AG09319 (cell line): ENCODE results near the gene KHDC3L.

Source experiments
- DNase-seq: peaks from one replicate; pipeline ENCODE4 v3.0.0-alpha.2; 2010; ENCODE audit warnings: low read depth; ENCODE audit errors: extremely low read depth
- CTCF ChIP-seq: IDR thresholded peaks from 2 replicates; pipeline ENCODE4 v1.5.1; 2011; ENCODE audit warnings: low read depth, mild to moderate bottlenecking, inconsistent platforms, low read length, moderate library complexity

KHDC3L gene

GRCh38 chr6:73362869-73363536 is 545 bp downstream of the KHDC3L start:
- no peak for DNase-seq
- TF ChIP-seq CTCF: no peak

GRCh38 chr6:73363537-73363875 is 1.0 kb downstream of the KHDC3L start:
- DNase-seq: no peak
- TF ChIP-seq CTCF: no peak

- TF ChIP-seq CTCF: no peak
- DNase-seq: no peak
Measured at GRCh38 chr6:73364121-73364520, 1.7 kb downstream of the KHDC3L start.

- no peak for TF ChIP-seq CTCF
- no peak for DNase-seq
Measured at GRCh38 chr6:73364549-73364948, 2.1 kb downstream of the KHDC3L start.

- DNase-seq: no peak
- no peak for TF ChIP-seq CTCF
Measured at GRCh38 chr6:73367761-73368355, 5.4 kb downstream of the KHDC3L start.

- DNase-seq: no peak
- no peak for TF ChIP-seq CTCF
Measured at GRCh38 chr6:73368675-73369074, 6.2 kb downstream of the KHDC3L start.

- no peak for TF ChIP-seq CTCF
- no peak for DNase-seq
Measured at GRCh38 chr6:73369157-73369556, 6.7 kb downstream of the KHDC3L start.
